Measurements from ENCODE around the gene WDR27.

The WDR27 gene

DNA sequence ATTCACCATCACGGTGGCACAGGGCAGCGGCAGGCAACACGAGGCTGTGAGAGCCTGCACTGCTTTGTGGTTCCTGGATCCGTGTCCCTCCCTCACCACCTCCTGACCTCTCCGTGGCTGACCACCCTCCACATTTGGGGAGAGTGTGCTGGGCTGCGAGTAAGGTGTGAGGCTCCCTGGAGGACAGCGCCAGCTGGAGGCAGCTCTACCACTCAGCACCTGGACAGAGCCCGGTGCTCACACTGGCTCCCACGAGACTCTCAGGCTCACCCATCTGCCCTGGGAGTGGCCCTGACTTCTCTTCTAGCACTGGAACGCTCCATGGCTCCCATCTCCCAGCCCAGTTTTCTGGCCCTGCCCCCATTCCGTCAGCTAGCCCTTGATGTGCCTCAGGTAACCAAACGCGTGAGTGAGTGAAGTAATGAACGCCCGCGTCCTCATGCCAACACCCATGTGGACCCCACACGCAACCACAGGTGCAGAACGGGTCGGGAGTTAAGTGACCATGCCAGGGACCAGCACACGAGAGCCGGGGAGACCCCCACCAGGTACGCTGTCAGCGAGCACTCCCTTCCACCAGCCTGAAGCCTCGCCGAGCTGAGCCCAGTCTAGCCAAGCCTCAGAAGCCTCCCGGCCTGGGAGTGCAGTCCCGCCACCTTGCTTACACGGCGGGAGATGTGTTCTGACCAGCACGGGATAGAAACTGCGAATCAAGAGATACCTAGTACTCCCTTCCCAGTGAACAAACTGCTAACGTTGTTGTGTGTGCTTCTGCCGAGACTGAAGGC lies 137.2 kb downstream of the WDR27 start:
- no peak for DNase-seq (ENCODE audit: low spot score)

DNA sequence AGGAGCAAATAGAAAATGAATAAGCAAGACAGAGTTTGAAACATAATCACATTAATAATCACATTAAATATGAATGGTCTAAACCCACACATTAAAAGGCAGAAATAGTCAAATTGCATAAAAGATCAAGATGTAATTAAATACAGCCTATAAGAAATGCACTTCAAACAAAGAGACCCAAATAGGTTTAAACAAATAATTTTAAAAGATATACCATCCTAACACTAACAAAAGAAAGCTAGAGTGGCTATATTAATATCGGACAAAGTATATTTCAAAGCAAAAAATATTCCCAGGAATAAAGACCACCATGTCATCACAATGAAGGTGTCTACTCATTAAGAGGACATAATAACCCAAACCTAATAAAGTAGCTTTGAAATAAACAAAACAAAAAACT lies 140.2 kb downstream of the WDR27 start:
- no peak for DNase-seq (ENCODE audit: low spot score)

DNA sequence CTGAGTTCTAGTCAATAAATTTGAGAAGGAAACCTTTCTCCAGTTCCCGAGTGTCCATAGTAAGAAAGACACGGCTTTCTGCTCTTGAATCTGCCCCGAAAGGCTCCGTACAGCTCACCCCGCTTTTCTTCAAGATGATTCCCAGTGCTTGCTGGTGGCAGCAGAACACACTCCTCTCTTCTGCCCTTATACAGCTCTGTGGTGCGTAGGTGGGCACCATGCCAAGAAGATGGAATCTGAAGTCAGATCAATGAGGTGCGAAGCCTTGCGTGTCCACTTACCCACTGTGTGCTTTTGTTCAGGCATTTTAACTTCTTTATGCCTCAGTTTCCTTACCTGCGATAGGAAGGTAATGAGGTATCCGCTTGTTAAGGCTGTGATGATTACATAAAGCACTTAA lies 142.2 kb downstream of the WDR27 start:
- DNase-seq (ENCODE audit: low spot score) = no peak

DNA sequence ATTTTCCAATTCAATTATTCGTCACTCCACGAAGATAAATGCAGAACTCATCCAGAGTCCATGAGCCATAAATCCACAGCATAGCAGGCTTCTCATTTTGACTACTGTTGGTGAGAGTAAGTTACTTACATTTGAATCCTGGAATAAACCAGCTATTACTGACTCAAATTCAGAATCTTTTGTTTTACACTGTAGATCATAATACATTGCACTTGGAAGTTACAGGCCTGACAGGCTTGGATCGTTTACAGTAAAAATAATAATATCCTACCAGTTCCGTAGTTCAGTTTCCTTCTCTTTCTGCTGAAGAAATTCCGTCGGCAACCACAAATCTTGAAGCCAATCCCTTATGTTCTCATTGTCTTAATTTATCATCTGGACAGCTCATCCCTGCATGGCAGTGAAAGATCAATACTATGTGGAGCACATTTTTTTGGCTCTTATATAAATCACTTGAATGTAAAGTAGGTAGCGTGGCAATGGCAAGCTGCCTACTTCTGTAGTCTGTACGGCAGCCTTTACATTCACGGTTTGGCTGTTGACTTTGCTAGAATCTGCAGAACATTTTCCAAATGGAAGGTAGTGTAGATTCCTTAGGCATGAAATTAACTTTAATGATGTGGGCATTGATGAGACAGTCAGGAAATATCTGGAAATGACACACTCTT lies 142.9 kb downstream of the WDR27 start:
- DNase-seq (ENCODE audit: low spot score) = no peak

DNA sequence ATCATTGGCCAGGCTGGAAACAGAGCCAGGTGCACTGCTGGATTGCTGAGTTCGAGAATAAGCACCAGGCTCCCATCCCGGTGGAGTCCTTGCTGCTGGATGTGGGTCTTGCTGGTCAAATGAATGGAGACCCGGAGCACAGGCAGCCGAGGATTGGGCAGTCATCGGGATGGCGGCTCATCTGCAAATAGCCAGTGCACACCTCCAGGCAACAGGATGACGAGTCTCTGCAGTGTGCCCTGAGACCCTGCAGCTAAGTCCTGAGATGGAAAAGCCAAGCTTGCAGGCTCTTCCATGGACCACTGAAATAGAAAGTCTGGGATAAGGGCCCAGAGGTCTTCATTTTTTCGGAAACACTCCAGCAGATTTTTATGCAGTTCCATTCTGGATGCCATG lies 143.5 kb downstream of the WDR27 start:
- no peak for DNase-seq (ENCODE audit: low spot score)

DNA sequence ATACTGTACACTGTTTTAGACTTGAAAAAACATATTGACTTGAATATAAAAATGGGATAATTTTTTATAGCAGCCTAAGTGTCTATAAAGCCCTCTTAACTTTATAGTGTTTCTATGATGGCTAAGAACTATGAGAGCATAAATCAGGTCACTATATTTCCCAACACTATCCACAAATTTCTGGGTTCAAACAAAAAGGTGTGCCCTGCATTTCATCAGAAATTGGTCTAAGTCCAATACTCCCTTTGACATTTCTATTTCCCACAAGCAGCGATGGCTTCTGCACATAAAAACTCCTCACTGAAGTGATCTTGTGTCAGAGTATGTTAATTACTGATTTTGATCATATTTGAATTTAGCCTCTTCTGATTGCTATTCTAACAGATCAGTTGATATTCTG lies 143.9 kb downstream of the WDR27 start:
- DNase-seq (ENCODE audit: low spot score) = no peak

DNA sequence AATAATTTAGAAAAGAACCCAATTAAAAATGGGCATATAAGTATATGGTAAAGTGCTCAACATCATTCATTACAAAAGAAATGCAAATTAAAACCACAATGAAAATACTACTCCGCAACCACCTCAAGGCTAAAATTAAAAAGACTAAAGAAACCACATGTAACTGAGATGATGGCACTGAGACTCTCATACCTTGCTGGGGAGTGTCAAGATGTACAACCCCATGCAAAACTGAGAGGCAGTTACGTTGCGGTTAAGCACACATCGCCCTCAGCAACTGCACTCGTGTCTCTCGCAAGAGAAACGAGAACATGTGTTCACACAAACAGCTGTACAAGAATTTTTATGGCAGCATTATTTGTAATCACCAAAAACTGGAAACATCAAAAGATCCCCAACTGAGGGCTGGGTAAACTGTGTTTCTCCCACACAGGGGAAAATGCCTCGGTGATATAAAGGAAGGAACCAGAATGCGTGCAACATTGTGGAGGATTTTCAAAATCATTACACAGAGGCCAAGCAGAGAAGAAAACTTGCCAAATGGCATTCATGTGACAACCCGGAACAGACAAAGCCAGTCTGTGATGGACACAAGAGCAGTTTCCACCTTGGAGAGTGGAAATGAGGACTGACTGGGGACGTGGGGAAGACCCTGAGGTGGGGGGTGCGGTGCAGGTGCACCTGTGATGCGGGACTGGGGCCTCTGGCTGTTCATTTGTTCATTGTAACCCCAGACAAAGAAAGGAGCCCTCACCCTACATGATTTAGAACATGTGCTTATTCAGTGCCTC lies 144.9 kb downstream of the WDR27 start:
- no peak for DNase-seq (ENCODE audit: low spot score)

DNA sequence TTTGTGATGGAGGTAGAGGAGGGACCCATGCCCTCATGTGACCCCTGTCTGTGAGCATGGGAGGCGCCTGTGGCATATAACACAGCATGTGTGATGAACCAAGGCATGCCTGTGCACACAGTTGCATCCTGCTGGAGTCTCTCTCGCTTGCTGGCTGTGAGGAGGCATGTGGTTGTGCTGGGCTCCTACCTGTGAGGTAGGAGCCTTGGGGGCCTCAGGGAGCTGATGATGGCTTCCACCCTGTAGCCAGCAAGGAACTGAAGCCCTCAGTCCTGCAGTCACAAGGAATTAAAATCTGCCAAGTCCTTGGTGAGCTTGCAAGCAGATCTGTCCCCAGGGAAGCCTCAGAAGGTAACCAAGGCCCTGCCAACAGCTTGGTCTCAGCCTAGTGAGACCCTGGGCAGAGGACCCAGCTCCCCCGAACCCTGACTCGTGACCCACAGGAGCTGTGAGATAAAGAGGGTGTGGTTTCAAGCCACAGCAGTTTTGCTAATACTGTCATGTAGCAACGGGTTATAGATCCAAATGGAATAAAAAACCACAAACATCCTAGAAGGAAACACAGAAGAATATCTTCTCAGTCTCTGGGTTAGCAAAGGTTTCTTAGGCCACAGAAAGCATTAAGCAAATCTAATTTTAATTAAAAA lies 145.7 kb downstream of the WDR27 start:
- no peak for DNase-seq (ENCODE audit: low spot score)

DNA sequence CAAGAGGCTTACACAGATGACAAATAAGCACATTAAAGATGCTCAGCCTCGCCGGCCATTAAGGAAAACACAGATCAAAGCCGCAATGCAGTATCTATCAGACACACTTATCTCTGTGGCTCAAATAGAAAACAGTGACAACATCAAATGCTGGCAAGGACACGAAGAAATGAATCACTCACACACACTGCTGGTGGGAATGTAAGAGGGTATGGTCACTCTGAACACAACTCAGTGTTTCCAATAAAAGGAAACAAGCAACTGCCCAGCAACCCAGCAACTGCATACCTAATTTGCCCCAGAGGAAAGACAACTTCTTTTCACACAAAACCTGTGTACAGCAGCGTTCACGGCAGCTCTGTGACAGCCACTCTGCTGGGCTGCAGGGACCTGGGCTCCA lies 155.8 kb downstream of the WDR27 start:
- no peak for DNase-seq (ENCODE audit: low spot score)

DNA sequence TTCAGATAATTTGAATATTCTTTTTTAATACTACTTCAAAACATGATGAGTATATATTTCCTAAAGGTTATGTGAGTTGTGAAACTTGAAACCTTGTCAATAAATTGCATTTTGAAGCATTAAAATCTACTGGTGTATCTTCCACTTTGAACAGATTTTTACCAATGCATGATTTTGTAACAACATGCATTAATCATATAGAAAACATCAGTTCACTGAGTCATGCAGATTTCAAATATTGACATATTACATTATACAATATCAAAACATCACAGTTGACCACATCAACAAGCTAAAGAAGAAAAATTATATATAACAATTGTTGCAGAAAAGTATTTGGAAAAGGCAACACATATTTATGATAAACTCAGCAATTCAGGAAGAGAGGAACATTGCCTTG lies 158.1 kb downstream of the WDR27 start:
- DNase-seq (ENCODE audit: low spot score) = no peak

DNA sequence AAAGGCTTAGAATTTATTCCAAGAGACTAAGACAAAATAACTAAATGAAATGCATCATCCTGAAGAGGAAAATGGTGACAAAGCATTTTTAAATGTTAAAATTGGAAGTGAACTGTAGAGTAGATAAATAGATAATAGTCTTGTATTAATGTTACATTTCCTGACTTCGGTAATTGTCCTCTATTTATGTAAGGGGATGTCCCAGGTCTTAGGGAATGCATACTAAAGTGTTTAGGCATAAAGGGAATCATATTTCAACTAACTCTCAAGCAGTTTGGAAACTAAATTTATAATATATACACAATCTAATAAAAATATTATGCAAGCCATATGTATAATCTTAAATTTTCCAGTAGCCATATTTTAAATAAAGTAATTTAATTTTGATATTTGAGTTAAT lies 159.3 kb downstream of the WDR27 start:
- DNase-seq (ENCODE audit: low spot score) = no peak

DNA sequence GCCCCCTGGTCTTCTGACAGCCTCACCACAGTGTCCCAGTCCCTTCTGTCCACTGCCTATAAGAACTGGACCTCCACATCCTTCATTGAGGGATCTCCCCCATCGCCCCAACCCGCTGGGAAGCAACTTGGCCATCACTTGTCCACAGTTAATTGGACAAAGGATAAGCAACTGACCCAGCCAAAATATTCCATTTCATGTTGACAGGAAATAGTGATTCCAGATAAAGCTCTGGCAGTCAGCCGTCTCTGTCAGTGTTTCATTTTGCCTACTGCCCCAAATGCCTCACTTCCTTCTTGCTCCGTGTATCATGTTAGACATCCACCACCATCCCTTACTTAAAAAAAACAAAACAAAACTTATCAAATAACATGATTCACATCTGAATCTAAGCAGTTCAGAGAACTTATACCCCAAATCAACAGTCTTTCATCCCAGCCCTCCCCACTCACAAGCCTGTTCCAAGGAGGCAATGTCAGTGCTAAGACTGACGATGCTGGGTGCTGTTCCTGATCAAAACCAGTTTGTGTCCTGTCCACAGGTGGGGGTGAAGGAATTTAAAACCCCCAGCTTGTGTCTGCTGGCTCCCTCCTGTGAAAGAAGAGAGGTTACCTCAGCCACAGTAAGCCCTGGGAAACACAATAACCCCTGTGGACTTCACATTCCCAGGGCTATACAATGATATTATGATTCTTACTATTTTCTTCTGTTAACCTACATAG lies 162.5 kb downstream of the WDR27 start:
- no peak for DNase-seq (ENCODE audit: low spot score)

DNA sequence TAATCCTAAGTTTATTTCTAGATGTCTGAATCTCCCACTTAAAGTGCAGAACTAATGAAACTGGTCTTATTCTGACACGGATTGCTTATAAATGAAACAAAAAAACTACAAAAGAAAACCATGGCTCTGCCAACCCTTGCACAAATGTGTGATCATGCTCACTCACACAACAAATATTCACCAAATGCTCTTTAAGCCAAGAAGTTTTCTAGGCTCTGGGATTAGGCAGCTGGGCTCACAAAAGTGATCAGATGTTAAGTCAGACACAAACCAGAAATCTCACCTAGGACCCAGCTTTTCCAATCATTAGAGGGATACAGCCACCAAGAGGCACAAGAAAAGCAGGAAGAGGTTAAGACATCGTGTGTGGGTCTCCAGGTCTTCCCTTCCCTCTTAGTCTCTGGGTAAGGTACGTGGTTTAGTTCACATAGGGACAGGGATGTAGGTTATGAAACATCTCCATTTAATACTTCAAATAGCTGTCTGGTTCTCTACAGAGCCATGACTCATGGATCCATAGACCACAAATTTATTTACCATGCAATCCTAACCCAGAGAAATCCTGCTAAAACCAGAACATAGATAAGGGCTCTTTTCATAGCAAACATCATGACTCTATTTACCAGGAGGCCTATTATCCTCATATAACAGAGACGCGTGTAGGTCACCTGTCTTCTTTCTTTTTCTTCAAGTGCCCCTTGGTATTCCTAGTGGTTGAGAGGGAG lies 165.2 kb downstream of the WDR27 start:
- DNase-seq (ENCODE audit: low spot score) = peak; percentile 40

DNA sequence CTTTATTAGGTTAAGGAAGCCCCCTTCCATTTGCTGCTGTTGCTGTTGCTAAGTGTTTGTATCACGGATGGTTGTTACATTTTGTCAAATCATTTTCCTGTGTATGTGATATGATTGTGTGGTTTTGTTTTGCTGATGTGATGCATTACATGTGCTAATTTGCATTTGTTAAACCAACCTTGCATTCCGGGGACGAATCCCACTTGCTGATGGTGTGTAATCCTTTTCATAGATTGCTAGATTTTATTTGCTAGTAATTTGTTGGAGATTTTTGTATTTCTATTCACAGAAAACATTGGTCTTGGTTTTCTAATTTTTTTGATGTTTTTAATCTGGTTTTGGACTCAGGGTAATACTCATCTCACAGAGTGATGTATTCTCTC lies 167.8 kb downstream of the WDR27 start:
- no peak for DNase-seq (ENCODE audit: low spot score)

DNA sequence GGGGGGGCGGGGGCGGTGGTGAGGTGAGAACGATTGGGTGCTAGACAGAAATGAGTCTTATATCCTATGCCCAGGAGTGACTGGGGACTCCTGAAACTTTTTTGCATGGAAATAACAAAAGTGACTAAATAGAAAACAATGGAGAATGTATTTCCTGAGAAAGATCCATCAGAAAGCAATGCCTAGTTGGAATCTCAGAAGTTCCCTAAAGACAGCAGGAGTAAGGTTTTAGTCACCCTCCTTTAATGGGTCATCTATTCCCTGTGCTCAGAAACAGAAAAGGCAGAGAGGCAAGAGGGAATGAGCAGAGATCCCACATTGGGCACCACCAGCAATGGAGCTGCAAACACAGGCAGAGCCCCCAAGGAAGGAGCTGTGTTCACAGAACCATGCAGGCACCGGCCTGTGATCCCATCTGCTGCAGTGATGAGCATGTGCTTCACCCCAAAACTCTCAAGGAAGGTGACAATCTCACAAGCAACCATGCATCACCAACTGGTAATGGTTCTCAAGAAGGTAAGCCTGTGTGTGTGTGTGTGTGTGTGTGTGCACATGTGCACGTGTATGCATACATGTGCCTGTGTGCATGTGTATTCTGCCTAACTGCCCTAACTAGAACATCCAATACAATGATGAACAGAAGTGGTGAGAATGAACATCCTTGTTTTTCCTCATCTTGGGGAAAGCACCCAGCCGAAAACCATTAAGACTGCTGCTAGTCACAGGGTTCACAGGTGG lies 168.4 kb downstream of the WDR27 start:
- DNase-seq (ENCODE audit: low spot score) = no peak

DNA sequence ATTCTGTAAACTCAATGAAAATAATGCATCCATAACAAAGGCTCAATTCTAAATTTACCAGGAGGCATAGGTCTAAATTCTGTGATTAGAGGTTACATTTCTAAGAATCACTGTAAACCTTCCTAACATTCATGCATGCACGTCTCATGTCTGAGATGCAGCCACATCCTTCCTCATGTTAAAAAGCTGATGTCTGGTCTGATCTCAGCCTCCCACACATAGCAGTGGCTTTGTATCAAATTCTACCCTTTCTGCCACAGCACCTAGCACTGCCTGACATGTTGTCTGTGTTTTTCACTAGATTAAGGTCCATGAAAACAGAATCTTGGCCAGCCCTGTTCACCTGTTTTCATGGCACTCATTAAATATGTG lies 171.1 kb downstream of the WDR27 start:
- DNase-seq (ENCODE audit: low spot score) = no peak

DNA sequence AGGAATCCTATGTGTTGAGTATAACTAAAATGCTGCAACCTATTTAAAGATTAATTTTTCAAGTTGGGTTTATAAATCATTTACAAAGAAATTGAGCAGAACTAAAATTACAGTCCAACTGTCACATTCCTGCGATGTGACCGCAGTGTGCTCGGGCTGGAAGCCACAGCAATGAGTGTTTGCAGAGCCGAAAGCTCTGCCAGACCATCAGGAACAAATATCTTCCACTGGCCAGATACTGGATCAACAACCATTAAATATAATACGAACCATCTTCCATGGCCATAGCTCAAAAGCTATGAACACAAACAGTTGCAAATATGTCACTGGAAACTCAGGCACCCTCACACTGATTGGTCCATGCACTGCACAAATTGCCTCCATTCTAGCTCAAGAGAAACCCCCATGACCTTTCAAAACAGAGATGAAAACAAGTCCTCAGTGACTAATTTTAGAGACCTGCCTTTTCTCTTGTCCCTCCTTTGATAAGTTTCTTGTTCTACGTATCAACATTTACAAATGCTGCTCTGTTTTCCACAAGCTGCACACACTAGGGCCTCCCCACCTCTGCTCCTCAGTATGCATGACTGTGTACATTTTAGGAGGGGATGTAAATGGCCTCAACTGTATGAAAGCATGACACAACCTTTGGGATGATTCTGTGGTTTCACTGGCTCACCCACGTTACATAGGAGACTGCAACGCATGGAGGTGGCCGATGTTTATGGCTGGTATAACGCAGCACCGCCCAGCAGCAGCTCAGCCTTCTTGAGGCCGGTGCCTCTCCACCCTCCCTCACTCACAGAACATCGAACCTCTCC lies 171.7 kb downstream of the WDR27 start:
- peak; percentile 50 for DNase-seq (ENCODE audit: low spot score)

DNA sequence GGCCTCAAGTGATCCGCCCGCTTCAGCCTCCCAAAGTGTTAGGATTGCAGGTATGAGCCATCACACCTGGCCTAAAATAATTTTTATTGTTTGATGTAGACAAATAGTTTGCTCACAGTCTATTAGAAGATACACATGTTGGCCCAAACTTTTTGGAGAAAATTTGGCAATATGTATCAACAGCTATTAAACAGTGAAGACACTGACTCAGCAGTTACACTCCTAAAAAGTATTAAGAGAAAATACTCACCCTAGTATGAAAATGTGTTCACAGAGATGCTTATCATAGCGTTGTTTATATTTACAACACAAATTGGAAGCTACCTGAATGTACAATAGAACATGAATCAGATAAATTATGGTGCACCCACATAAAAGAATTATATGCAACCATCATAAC lies 173.1 kb downstream of the WDR27 start:
- DNase-seq (ENCODE audit: low spot score) = no peak

DNA sequence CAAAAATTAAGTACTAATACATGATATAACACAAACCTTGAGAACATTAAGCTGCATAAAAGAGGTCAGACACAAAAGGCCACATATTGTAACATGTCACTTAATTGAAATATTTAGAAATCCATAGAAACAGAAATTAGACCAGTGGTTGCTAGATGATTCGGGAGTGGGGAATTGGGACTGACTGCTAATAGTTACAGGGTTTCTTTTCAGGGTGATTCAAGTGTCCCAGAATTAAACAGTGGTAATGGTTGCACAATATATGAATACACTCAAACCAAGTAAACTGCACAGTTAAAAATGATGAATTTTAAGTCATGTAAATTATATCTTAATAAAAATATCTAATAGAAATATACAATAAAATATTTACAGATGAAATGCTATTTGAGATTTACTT lies 174.5 kb downstream of the WDR27 start:
- DNase-seq (ENCODE audit: low spot score) = no peak

DNA sequence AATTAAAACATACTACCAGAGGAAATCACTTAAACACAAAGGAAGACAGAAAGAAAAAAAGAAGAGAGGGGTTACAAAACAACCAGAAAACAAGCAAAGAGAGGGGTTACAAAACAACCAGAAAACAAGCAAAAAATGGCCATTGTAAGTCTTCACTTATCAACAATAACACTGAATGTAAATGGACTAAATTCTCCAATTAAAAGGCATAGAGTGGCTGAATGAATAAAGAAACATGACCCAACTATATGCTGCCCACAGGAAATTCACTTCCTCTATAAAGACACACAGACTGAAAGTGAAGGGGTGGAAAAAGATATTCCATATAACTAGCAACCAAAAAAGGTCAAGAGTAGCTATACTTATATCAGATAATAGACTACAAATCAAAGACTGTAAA lies 180.0 kb downstream of the WDR27 start:
- DNase-seq (ENCODE audit: low spot score) = no peak

Measured in hepatic stellate cell (primary cell).